Activated CD8-positive, alpha-beta T cell treated with anti-CD3 and anti-CD28 coated beads for 36 hours (primary cell): ENCODE measurements around the gene ARHGAP31. TPM values are rescaled to one million over a fixed set of nuclear protein-coding genes. Genes with fewer than 3 reads are reported as not detected.
"Not testable (repeated sequence)": the region's sequence is repeated elsewhere in the genome, so short reads cannot be mapped to it uniquely, and the experiment has no call there.

Experiments
- ATAC-seq: fragments of 200-7000 bp; cut with Tn5 transposase; one replicate; pipeline ENCODE4 v1.10.0; 2021; ENCODE audit warnings: mild to moderate bottlenecking, moderate library complexity
- CTCF ChIA-PET: fragments of 350-600 bp; sonication (Branson Sonifier 250); formaldehyde crosslinking; loops from one replicate; lab custom pipeline; 2021; ENCODE audit warnings: antibody characterized with exemption; lab: Charles Lee
- POLR2A ChIA-PET: fragments of 350-600 bp; sonication (Branson Sonifier 250); formaldehyde crosslinking; loops from one replicate; lab custom pipeline; 2021; ENCODE audit warnings: antibody characterized with exemption; lab: Charles Lee
- DNase-seq: peaks from one replicate; pipeline ENCODE4 v3.0.0-alpha.2; 2020
- H3K27ac Mint-ChIP-seq: one replicate; pipeline ENCODE4 v1.8.0; 2021; ENCODE audit warnings: mild to moderate bottlenecking, mixed read lengths
- H3K27me3 Mint-ChIP-seq: one replicate; pipeline ENCODE4 v1.8.0; 2021; ENCODE audit warnings: mixed read lengths
- H3K36me3 Mint-ChIP-seq: one replicate; pipeline ENCODE4 v1.8.0; 2021; ENCODE audit warnings: low read depth, mixed read lengths
- H3K4me1 Mint-ChIP-seq: one replicate; pipeline ENCODE4 v1.8.0; 2021; ENCODE audit warnings: low read depth, mixed read lengths
- H3K4me3 Mint-ChIP-seq: one replicate; pipeline ENCODE4 v1.8.0; 2021; ENCODE audit warnings: mild to moderate bottlenecking, moderate library complexity, mixed read lengths
- H3K9me3 Mint-ChIP-seq: one replicate; pipeline ENCODE4 v1.8.0; 2021; ENCODE audit warnings: mixed read lengths
- intact Hi-C: fragments of 100-400 bp; cut with micrococcal nuclease; formaldehyde crosslinking; loops from one replicate; pipeline ENCODE4 v1.10.0; 2022
- total RNA-seq, 2 experiments: library from RNA; stranded (reverse); gene quantifications; one replicate each; pipeline ENCODE4 v1.2.3, GENCODE V29; 2021
- TF ChIP-seq, protein P1 (sequence below): fragments of 200-600 bp; IDR thresholded peaks from one replicate; pipeline ENCODE4 v1.8.0; 2022; ENCODE audit warnings: antibody characterized with exemption, mild to moderate bottlenecking

The ARHGAP31 gene
- total RNA-seq, 2 experiments from 2014 or later = 6.6 to 8.0 TPM

DNA sequence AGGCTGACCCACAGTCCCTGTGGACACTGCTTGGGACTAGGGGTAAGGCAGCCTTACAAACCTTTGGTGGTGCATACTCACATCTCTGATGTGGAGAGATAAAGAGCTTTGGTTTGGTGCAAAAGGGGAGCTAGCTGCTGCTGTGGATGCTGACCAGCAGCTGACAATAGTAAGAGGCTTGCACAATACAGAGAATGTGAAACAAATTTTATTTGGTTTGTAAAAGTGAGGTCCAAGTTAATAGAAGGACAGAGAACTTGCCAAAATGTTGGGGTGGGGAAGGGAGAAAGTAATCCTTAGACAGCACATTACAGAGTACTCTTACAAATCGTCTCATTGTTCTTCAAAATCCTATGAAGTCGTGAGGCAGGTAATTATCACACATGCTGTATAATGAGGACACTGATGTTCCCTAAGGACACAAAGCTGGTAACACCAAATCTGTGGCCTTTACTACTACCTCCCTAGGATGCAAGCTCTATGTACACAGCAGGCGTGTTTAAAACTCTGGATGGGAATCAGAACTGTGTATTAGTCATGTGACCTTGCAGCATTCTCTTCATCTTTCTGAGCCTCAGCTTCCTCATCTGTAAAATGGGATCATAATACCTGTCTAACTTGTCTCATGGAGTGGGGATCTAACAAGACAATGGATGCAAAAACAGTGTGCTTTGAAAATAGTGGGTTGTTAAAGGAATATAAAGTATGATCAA lies 21.6 kb downstream of the ARHGAP31 start:
- Mint-ChIP-seq H3K36me3 (peaks cover 11% of the 10 kb centered on the region), H3K27ac (no peak overlapping the region), H3K4me1 (peaks cover 28% of the 10 kb centered on the region), H3K4me3 (no peak overlapping the region), H3K9me3 (no peaks in the 10 kb centered on the region), H3K27me3 (no peaks in the 10 kb centered on the region)
- TF ChIP-seq, protein P1, sequence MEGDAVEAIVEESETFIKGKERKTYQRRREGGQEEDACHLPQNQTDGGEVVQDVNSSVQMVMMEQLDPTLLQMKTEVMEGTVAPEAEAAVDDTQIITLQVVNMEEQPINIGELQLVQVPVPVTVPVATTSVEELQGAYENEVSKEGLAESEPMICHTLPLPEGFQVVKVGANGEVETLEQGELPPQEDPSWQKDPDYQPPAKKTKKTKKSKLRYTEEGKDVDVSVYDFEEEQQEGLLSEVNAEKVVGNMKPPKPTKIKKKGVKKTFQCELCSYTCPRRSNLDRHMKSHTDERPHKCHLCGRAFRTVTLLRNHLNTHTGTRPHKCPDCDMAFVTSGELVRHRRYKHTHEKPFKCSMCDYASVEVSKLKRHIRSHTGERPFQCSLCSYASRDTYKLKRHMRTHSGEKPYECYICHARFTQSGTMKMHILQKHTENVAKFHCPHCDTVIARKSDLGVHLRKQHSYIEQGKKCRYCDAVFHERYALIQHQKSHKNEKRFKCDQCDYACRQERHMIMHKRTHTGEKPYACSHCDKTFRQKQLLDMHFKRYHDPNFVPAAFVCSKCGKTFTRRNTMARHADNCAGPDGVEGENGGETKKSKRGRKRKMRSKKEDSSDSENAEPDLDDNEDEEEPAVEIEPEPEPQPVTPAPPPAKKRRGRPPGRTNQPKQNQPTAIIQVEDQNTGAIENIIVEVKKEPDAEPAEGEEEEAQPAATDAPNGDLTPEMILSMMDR = no peak
- no peak for DNase-seq
- ChIA-PET POLR2A (interaction anchor here (1.1 kb wide), 1 partner anchor 148 kb away, joined by 3 read pairs; the partner anchor contains the start of gene TMEM39A), CTCF (no interaction called here)
- ATAC-seq = no peak
- intact Hi-C loops = no loop called here

DNA sequence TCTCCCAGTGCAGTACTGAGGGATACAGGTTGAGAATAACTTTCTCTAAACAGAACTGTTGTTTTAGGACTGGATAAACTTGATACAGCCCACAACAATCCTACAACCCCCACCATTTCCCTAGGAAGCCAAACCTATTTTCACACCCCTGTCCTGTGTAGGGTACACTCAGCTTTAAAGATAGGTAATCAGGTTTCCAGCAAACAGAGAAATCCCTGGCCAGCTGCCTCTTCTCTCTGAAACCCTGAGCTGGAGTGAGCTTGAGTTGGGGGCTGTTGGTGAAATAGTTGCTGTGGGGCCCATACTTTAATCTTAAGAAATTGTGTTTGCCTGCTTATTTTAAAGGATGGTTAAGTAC lies 22.1 kb downstream of the ARHGAP31 start:
- Mint-ChIP-seq H3K9me3 (no peaks in the 10 kb centered on the region), H3K4me1 (peaks cover 29% of the 10 kb centered on the region), H3K27ac (no peak overlapping the region), H3K27me3 (no peaks in the 10 kb centered on the region), H3K36me3 (peaks cover 14% of the 10 kb centered on the region), H3K4me3 (no peak overlapping the region)
- CTCF ChIA-PET = no interaction called here
- intact Hi-C loops = no loop called here
- TF ChIP-seq, protein P1 = no peak
- POLR2A ChIA-PET = interaction anchor here (1.1 kb wide), 1 partner anchor 147 kb away, joined by 3 read pairs; the partner anchor contains the start of gene TMEM39A
- DNase-seq (no peak), ATAC-seq (no peak)

DNA sequence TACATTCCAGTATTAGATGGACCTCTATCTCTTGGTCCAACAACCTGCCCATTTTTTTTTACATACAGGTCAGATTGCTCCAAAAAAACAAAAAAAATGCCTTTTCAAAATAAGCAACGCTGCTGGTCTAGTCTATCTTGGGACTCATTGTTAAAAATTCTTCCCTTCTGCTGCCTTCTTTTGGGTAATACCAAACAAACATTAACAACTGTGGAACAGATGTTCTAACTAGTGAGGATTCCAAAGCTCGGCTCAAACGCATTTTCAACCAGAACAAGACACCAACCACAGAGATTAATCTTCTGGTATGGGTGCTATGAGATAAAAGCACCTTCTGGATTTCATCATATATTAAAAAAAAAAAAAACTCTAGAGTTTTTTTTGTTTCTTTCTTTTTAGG lies 24.7 kb downstream of the ARHGAP31 start:
- Mint-ChIP-seq H3K27me3 (no peaks in the 10 kb centered on the region), H3K27ac (no peak overlapping the region), H3K4me1 (peaks cover 36% of the 10 kb centered on the region), H3K9me3 (no peaks in the 10 kb centered on the region), H3K36me3 (peaks cover 11% of the 10 kb centered on the region), H3K4me3 (no peak overlapping the region)
- ATAC-seq (no peak), DNase-seq (no peak)
- CTCF ChIA-PET = interaction anchor here (0.7 to 1.9 kb wide), 4 partner anchors 13 to 135 kb away, joined by 3 to 5 read pairs (median 4); no protein-coding TSS in a partner anchor
- intact Hi-C loops = no loop called here
- TF ChIP-seq, protein P1 = no peak
- POLR2A ChIA-PET = interaction anchor here (0.6 kb wide), 1 partner anchor 302 kb away, joined by 5 read pairs; no protein-coding TSS in a partner anchor

DNA sequence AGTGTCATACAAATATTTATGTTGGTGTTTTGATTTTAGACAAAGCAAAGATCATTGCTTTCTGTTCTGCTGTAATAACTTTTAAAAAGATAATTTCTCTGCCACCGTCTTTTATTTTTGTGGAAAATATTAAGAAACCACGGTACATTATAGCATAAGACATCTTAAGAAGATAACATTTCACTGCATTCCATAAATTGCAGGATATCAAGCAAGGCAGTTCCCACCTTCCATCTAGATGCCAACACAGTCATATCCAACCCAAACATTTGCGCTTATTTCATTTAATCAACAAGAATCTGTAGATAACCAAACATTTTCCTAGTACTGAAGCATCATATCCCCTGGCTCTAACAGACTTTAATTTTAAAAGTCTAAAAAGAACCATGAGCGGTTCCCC lies 25.1 kb downstream of the ARHGAP31 start:
- no peaks in the 10 kb centered on the region for H3K9me3 Mint-ChIP-seq
- POLR2A ChIA-PET = interaction anchor here (1.8 kb wide), 1 partner anchor 24 kb away, joined by 7 read pairs; the partner anchor contains the start of gene ARHGAP31
- intact Hi-C loops = no loop called here
- H3K27me3 Mint-ChIP-seq = no peaks in the 10 kb centered on the region
- H3K27ac Mint-ChIP-seq = no peak overlapping the region
- CTCF ChIA-PET = interaction anchor here (0.7 to 1.0 kb wide), 2 partner anchors 44 to 134 kb away, joined by 3 read pairs; no protein-coding TSS in a partner anchor
- DNase-seq (no peak), ATAC-seq (no peak)
- peaks cover 41% of the 10 kb centered on the region for H3K4me1 Mint-ChIP-seq
- TF ChIP-seq, protein P1 = no peak
- H3K36me3 Mint-ChIP-seq = peaks cover 7% of the 10 kb centered on the region
- H3K4me3 Mint-ChIP-seq = no peak overlapping the region

DNA sequence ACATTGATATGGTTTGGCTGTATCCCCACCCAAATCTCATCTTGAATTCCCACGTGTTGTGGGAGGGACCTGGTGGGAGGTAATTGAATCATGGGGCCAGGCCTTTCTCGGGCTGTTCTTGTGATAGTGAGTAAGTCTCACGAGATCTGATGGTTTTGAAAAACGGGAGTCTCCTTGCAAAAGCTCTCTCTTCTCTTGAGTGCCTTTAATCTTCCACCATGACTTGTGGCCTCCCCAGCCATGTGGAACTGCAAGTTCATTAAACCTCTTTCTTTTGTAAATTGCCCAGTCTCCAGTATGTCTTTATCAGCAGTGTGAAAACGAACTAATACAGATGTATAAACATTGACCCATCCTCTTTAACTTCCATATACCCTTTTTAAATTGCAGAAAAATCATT lies 26.6 kb downstream of the ARHGAP31 start:
- POLR2A ChIA-PET = interaction anchor here (1.8 kb wide), 1 partner anchor 26 kb away, joined by 7 read pairs; the partner anchor contains the start of gene ARHGAP31
- intact Hi-C loops, H3K36me3 Mint-ChIP-seq, H3K27me3 Mint-ChIP-seq, H3K4me3 Mint-ChIP-seq, DNase-seq, ATAC-seq, H3K9me3 Mint-ChIP-seq, H3K27ac Mint-ChIP-seq: not testable (repeated sequence)
- CTCF ChIA-PET = interaction anchor here (2.8 kb wide), 1 partner anchor 23 kb away, joined by 11 read pairs; no protein-coding TSS in a partner anchor
- peaks cover 46% of the 10 kb centered on the region for H3K4me1 Mint-ChIP-seq
